Fibroblast of lung (primary cell): ENCODE results near the gene RUSC1. TPM values are rescaled to one million over a fixed set of nuclear protein-coding genes. Genes with fewer than 3 reads are reported as not detected.

Experiments
- DNase-seq, 2 donors: peaks; one replicate each; pipeline versions ENCODE4 v3.0.0 to v3.0.0-alpha.2; 2010; ENCODE audit warnings: low read depth in 2 of 2
- H2AFZ ChIP-seq: 2 replicates; pipeline ENCODE4 v1.5.1; 2012; ENCODE audit warnings: low read length, control low read depth, inconsistent platforms
- H3K27ac ChIP-seq: 2 replicates; pipeline ENCODE4 v1.5.1; 2011; ENCODE audit warnings: low read length, control low read depth; ENCODE audit not compliant: insufficient read depth
- H3K27me3 ChIP-seq: 2 replicates; pipeline ENCODE4 v1.5.1; 2011; ENCODE audit warnings: mild to moderate bottlenecking, low read length; ENCODE audit not compliant: control insufficient read depth, insufficient read depth
- H3K36me3 ChIP-seq: 2 replicates; pipeline ENCODE4 v1.5.1; 2011; ENCODE audit warnings: low read length; ENCODE audit not compliant: control insufficient read depth, insufficient read depth
- H3K4me1 ChIP-seq: 2 replicates; pipeline ENCODE4 v1.5.1; 2011; ENCODE audit warnings: low read length; ENCODE audit not compliant: control insufficient read depth, insufficient read depth; ENCODE audit errors: extremely low read depth
- H3K4me2 ChIP-seq: 2 replicates; pipeline ENCODE4 v1.5.1; 2011; ENCODE audit warnings: low read length, control low read depth; ENCODE audit not compliant: insufficient read depth; ENCODE audit errors: extremely low read depth
- H3K4me3 ChIP-seq, 4 experiments: fragments of 200-600 bp in 1 of 4; sonication (generic) in 1 of 4; replicated peaks in 1 of 4; 2 replicates each; pipeline ENCODE4 v1.5.1; 2011 to 2016; ENCODE audit warnings: low read length in 4 of 4, low read depth in 3 of 4, mild to moderate bottlenecking in 3 of 4, control low read depth in 2 of 4, inconsistent platforms in 1 of 4, mixed read lengths in 1 of 4; ENCODE audit not compliant: insufficient read depth in 1 of 4; ENCODE audit errors: control extremely low read depth in 1 of 4
- H3K79me2 ChIP-seq: 2 replicates; pipeline ENCODE4 v1.5.1; 2012; ENCODE audit warnings: mild to moderate bottlenecking, low read length, inconsistent platforms; ENCODE audit not compliant: control insufficient read depth, insufficient read depth
- H3K9ac ChIP-seq: 2 replicates; pipeline ENCODE4 v1.5.1; 2011; ENCODE audit warnings: mild to moderate bottlenecking, low read length, control low read depth; ENCODE audit not compliant: insufficient read depth
- H3K9me3 ChIP-seq: 2 replicates; pipeline ENCODE4 v1.5.1; 2012; ENCODE audit warnings: low read depth, low read length; ENCODE audit not compliant: control insufficient read depth, insufficient read depth
- H4K20me1 ChIP-seq: 2 replicates; pipeline ENCODE4 v1.5.1; 2011; ENCODE audit warnings: low read length; ENCODE audit not compliant: control insufficient read depth, insufficient read depth; ENCODE audit errors: extremely low read depth
- EZH2 ChIP-seq: IDR thresholded peaks from 2 replicates; pipeline ENCODE4 v1.5.1; 2012; ENCODE audit warnings: low read length, control low read depth, mild to moderate bottlenecking; ENCODE audit errors: missing control alignments
- polyA plus RNA-seq, 2 donors: library from polyadenylated mRNA; depleted of rRNA in 1 of 2; stranded (reverse) in 1 of 2; unstranded in 1 of 2; fragments of >200 nt; gene quantifications; 2 replicates each; pipeline ENCODE4 v1.2.1, GENCODE V29; 2011 to 2012; ENCODE audit warnings: missing spikeins in 1 of 2
- total RNA-seq: library from RNA; depleted of rRNA; stranded (reverse); fragments of >200 nt; gene quantifications from 2 replicates; pipeline ENCODE4 v1.2.1, GENCODE V29; 2014
- TF ChIP-seq, protein P1 (sequence below), 2 donors: IDR thresholded peaks in 1 of 2; conservative IDR thresholded peaks in 1 of 2; 1 replicate in 1 of 2; 2 replicates in 1 of 2; pipeline ENCODE4 v1.5.1; 2011 to 2012; ENCODE audit warnings: low read length in 2 of 2, control low read depth in 1 of 2, inconsistent platforms in 1 of 2, low read depth in 1 of 2, mild to moderate bottlenecking in 1 of 2

Gene RUSC1
- total and polyA plus RNA-seq, 2 donors (not counting 1 experiment from before 2014, with no cell fraction given) = 12.6 to 16.4 TPM

DNA sequence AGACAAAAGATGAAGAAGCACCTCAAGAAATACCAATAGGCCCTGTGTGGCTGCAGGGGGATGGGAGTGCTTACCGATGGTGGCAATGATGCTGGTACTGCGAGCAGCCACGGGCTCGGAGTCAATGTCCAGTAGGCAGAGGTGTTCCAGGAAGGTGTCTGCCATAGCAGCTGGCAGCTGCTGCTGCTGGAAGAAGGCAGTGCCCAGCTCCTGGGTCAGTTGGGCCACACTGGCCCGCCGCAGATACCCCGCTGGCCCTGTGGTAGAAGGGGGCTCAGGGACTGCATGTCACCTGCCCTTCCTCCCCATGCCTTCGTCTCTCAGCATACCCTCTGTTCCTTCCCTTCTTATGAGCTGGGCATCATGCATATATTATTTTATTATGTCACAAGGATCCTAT lies 20.7 kb upstream of the RUSC1 start:
- H3K4me3 ChIP-seq = no peak overlapping the region
- no peaks in the 10 kb centered on the region for H3K79me2 ChIP-seq
- H3K27ac ChIP-seq = no peak overlapping the region
- TF ChIP-seq EZH2 = no peak
- TF ChIP-seq, protein P1, sequence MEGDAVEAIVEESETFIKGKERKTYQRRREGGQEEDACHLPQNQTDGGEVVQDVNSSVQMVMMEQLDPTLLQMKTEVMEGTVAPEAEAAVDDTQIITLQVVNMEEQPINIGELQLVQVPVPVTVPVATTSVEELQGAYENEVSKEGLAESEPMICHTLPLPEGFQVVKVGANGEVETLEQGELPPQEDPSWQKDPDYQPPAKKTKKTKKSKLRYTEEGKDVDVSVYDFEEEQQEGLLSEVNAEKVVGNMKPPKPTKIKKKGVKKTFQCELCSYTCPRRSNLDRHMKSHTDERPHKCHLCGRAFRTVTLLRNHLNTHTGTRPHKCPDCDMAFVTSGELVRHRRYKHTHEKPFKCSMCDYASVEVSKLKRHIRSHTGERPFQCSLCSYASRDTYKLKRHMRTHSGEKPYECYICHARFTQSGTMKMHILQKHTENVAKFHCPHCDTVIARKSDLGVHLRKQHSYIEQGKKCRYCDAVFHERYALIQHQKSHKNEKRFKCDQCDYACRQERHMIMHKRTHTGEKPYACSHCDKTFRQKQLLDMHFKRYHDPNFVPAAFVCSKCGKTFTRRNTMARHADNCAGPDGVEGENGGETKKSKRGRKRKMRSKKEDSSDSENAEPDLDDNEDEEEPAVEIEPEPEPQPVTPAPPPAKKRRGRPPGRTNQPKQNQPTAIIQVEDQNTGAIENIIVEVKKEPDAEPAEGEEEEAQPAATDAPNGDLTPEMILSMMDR (conservative IDR thresholded peaks at IDR 0.05 in 1 of 2, IDR thresholded peaks at IDR 0.05 in 1 of 2; ENCODE audit: low read depth in 1 of 2, low read length in 2 of 2) = no peak
- H3K36me3 ChIP-seq = no peaks in the 10 kb centered on the region
- DNase-seq = no peak
- H3K4me1 ChIP-seq = no peaks in the 10 kb centered on the region
- H3K27me3 ChIP-seq = peaks cover 24% of the 10 kb centered on the region
- H3K4me2 ChIP-seq = no peak overlapping the region
- H3K9me3 ChIP-seq = no peaks in the 10 kb centered on the region
- H2AFZ ChIP-seq = no peak overlapping the region
- no peaks in the 10 kb centered on the region for H4K20me1 ChIP-seq
- H3K9ac ChIP-seq = no peak overlapping the region

DNA sequence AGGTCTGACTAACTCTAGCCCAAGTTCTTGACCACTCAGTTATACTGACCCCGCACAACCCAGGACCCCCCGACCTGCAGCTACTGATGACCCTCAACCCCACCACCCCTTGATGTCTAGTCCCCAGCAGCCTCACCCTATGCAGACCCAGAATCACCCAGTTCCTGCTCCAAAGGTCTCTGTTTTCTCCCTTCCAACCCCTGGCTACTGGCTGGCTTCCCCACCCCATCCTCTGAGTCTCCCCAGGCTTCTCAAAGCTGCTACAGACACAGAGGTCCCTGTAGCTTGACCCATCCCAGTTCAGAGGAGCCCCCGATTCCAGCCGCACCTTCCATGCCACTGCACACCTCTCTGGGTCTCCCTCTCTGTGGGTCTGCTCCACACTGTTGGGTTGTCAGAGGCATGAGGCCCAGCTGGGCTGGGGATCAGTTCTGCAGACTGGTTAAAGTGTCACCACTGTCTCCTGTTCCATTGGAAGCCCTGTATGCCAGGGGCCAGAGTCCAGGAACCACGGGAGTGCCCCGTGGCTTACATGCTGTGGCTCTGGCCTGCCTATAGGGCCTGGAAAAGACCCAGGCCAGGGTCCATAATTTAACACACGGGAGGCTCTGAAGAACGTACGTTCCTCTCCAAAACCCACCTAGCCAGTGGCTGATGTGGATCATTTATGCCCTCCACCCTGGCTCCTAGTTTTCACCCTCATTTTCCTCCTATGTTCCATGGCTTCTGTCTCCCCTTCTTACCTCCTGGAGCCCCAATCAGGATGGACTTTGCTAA lies 20.0 kb upstream of the RUSC1 start:
- no peaks in the 10 kb centered on the region for H3K36me3 ChIP-seq
- H3K4me2 ChIP-seq = no peak overlapping the region
- no peak overlapping the region for H2AFZ ChIP-seq
- no peaks in the 10 kb centered on the region for H3K79me2 ChIP-seq
- no peaks in the 10 kb centered on the region for H4K20me1 ChIP-seq
- DNase-seq = no peak
- H3K4me3 ChIP-seq = no peak overlapping the region
- no peaks in the 10 kb centered on the region for H3K9me3 ChIP-seq
- no peak overlapping the region for H3K9ac ChIP-seq
- TF ChIP-seq, protein P1 (conservative IDR thresholded peaks at IDR 0.05 in 1 of 2, IDR thresholded peaks at IDR 0.05 in 1 of 2; ENCODE audit: low read depth in 1 of 2, low read length in 2 of 2) = no peak
- no peak for TF ChIP-seq EZH2
- H3K27ac ChIP-seq = no peak overlapping the region
- no peaks in the 10 kb centered on the region for H3K4me1 ChIP-seq
- peaks cover 17% of the 10 kb centered on the region for H3K27me3 ChIP-seq

DNA sequence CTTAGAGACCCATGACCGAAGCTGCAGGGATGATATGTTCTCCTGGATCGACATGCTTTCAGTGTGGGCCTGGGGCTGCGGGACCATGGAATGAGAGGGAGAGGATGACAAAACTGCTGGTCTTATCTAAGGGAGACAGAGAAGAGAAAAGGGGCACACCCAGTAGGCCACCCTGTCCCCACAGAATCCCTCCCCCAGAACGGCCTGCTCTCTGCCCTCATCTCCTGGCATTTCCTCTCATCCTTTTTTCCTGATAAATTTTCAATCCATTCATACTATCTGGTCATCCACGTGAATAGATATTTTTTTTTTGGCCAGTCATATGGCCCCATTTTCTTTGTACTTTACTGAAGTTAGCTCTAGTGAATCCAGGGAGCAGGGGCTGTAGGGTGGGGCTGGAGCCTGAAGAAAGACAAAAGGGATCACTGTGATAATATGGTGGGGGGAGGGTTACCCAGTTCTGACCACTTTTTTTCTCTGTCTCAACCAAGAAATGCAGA lies 19.3 kb upstream of the RUSC1 start, which contains the start of gene PKLR:
Gene PKLR (minus strand): TSS at position 97 of the 500 bp plus-strand sequence. CDS start 43 bp downstream, at position 54.
- Histone ChIP-seq H3K27me3 (peaks cover 12% of the 10 kb centered on the region), H4K20me1 (no peaks in the 10 kb centered on the region), H3K4me2 (no peak within 1 kb of the TSS), H3K4me3 (no peak within 1 kb of the TSS), H3K9ac (no peak within 1 kb of the TSS), H3K4me1 (no peaks in the 10 kb centered on the region), H3K9me3 (no peaks in the 10 kb centered on the region), H3K36me3 (no peaks in the 10 kb centered on the region), H3K79me2 (no peaks in the 10 kb centered on the region), H3K27ac (no peak within 1 kb of the TSS), H2AFZ (no peak within 1 kb of the TSS)
- DNase-seq = no peak
- TF ChIP-seq, protein P1 (conservative IDR thresholded peaks at IDR 0.05 in 1 of 2, IDR thresholded peaks at IDR 0.05 in 1 of 2; ENCODE audit: low read depth in 1 of 2, low read length in 2 of 2) = no peak
- no peak for TF ChIP-seq EZH2
